Measurements from ENCODE around the gene ADGRD1.
A peak's percentile ranks its signal among the peaks of the same experiment; 100 is the strongest.

Gene ADGRD1

DNA sequence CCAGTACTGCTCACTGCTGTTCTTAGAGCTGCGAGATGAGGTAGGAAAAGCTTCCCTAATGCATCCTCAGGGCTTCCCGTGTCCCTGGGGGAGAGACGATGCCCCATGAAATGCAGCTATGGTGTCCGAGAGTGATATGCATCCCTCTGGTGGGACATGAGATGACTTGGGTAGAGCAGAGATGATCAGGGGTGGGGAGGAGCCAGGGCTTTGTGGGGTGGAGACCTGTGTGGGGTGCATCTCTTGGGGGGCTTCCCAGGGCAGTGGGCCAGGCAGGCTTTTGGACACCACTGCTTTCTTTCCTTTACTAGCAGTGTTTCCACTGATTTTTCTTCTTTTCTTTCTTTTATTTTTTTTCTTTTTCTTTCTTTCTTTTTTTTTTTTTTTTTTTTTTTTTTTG is 147.3 kb downstream of the ADGRD1 start:
- H3K9ac ChIP-seq (ENCODE audit: low read depth, low read length, poor library complexity), result no peak overlapping the region
- DNase-seq (ENCODE audit: low spot score), result no peak
- no peak overlapping the region for H2AK5ac ChIP-seq (ENCODE audit: low read depth, low read length)
- H3K4me1 ChIP-seq (ENCODE audit: control insufficient read depth in 2 of 2, insufficient read depth in 1 of 2, low read depth in 1 of 2, low read length in 2 of 2), result peaks cover 19 to 23% of the 10 kb centered on the region in 2 donors
- H2BK120ac ChIP-seq (ENCODE audit: low read depth, low read length), result no peak overlapping the region
- no peak overlapping the region for H3K4me3 ChIP-seq (ENCODE audit: low read length in 2 of 2)
- no peak overlapping the region for H3K14ac ChIP-seq (ENCODE audit: low read length)
- no peak overlapping the region for H3K23ac ChIP-seq (ENCODE audit: low read depth, low read length, poor library complexity)
- no peaks in the 10 kb centered on the region for H3K36me3 ChIP-seq (replicated peaks in 1 of 2; ENCODE audit: control insufficient read depth in 2 of 2, insufficient read depth in 2 of 2, low read length in 2 of 2)
- no peaks in the 10 kb centered on the region for H3K9me3 ChIP-seq (replicated peaks in 1 of 2; ENCODE audit: control insufficient read depth in 2 of 2, insufficient read depth in 1 of 2, low read depth in 1 of 2, low read length in 2 of 2)
- WGBS, 2 donors (ENCODE audit: extremely low coverage in 2 of 2, insufficient read length in 2 of 2, insufficient replicate concordance in 1 of 2), result no CpG with 5 or more reads among the region's 4 CpGs
- no peak overlapping the region for H2BK15ac ChIP-seq (ENCODE audit: low read length)
- H4K8ac ChIP-seq (ENCODE audit: low read depth, low read length), result no peak overlapping the region
- H3K79me1 ChIP-seq (ENCODE audit: low read depth, low read length), result no peaks in the 10 kb centered on the region
- no peak overlapping the region for H3K18ac ChIP-seq (ENCODE audit: low read length)
- peaks cover 0 to 6% (median 0%) of the 10 kb centered on the region in 3 experiments for H3K27me3 ChIP-seq (ENCODE audit: control insufficient read depth in 3 of 3, insufficient read depth in 3 of 3, low read depth in 1 of 3, low read length in 3 of 3)
- H4K91ac ChIP-seq (ENCODE audit: low read depth, low read length, poor library complexity), result no peak overlapping the region
- no peak overlapping the region for H3K27ac ChIP-seq (replicated peaks; ENCODE audit: low read length)
- no peak overlapping the region for H2BK12ac ChIP-seq (ENCODE audit: low read length)
- no peak overlapping the region for H3K4me2 ChIP-seq (ENCODE audit: insufficient read depth, low read length, poor library complexity, severe bottlenecking)
- no peak overlapping the region for H2AFZ ChIP-seq (ENCODE audit: low read length)
- H3K4ac ChIP-seq (ENCODE audit: low read length), result no peak overlapping the region
- no peak overlapping the region for H2BK5ac ChIP-seq (ENCODE audit: low read length)

DNA sequence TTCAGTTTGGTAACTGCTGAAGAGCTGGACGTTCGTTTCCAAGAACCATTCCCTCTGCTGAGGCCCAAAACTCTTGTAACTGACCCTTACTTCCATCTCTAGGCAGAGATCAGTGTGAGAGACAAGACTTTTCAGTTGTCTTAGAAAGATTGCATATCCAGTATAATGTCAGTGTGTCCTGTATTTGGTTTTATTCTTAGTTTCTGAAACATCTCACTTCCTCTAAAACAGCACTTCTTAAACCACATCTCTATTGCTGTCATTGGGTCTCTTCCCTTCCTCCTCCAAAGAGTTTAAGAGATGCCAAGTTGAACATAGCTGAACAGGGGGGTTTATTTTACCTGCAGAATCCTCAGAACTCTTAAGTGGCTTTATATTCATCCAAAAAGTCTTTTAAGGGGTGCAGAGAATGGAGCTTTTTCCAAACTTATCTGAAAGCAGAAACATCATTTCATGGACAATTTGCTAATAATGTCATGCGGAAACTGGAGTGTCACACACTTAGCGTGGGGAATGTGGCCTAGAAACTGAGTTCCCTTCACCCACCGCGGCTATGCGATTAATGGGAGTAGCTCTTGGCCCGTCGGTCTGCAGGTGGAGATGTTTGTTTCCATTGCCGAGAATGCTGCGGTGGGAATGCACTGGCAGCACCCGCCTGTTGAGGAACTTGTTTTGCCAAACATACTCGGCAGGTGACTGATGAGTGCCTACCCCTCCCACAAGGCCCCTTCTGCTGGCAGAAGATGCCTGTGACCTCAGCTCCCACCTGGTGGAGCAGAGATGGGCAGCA is 148.2 kb downstream of the ADGRD1 start:
- Histone ChIP-seq H3K4me1 (ENCODE audit: control insufficient read depth in 2 of 2, insufficient read depth in 1 of 2, low read depth in 1 of 2, low read length in 2 of 2) (peaks cover 19 to 23% of the 10 kb centered on the region in 2 donors), H3K36me3 (replicated peaks in 1 of 2; ENCODE audit: control insufficient read depth in 2 of 2, insufficient read depth in 2 of 2, low read length in 2 of 2) (no peaks in the 10 kb centered on the region), H4K8ac (ENCODE audit: low read depth, low read length) (no peak overlapping the region), H3K4me3 (ENCODE audit: low read length in 2 of 2) (no peak overlapping the region), H3K4ac (ENCODE audit: low read length) (peak overlapping the region; percentile 54), H2BK5ac (ENCODE audit: low read length) (peak overlapping the region; percentile 62), H3K23ac (ENCODE audit: low read depth, low read length, poor library complexity) (no peak overlapping the region), H2BK15ac (ENCODE audit: low read length) (peak overlapping the region; percentile 53), H2AFZ (ENCODE audit: low read length) (no peak overlapping the region), H3K4me2 (ENCODE audit: insufficient read depth, low read length, poor library complexity, severe bottlenecking) (no peak overlapping the region), H2AK5ac (ENCODE audit: low read depth, low read length) (peak overlapping the region; percentile 86), H3K9me3 (replicated peaks in 1 of 2; ENCODE audit: control insufficient read depth in 2 of 2, insufficient read depth in 1 of 2, low read depth in 1 of 2, low read length in 2 of 2) (no peaks in the 10 kb centered on the region), H2BK120ac (ENCODE audit: low read depth, low read length) (peak overlapping the region; percentile 27), H3K79me1 (ENCODE audit: low read depth, low read length) (no peaks in the 10 kb centered on the region), H3K18ac (ENCODE audit: low read length) (peak overlapping the region; percentile 97), H3K14ac (ENCODE audit: low read length) (peak overlapping the region; percentile 56), H3K27me3 (ENCODE audit: control insufficient read depth in 3 of 3, insufficient read depth in 3 of 3, low read depth in 1 of 3, low read length in 3 of 3) (peaks cover 0 to 6% (median 0%) of the 10 kb centered on the region in 3 experiments), H3K27ac (replicated peaks; ENCODE audit: low read length) (no peak overlapping the region), H3K9ac (ENCODE audit: low read depth, low read length, poor library complexity) (peak overlapping the region; percentile 14), H2BK12ac (ENCODE audit: low read length) (peak overlapping the region; percentile 3), H4K91ac (ENCODE audit: low read depth, low read length, poor library complexity) (peak overlapping the region; percentile 90)
- no CpG with 5 or more reads among the region's 13 CpGs for WGBS, 2 donors (ENCODE audit: extremely low coverage in 2 of 2, insufficient read length in 2 of 2, insufficient replicate concordance in 1 of 2)
- no peak for DNase-seq (ENCODE audit: low spot score)

DNA sequence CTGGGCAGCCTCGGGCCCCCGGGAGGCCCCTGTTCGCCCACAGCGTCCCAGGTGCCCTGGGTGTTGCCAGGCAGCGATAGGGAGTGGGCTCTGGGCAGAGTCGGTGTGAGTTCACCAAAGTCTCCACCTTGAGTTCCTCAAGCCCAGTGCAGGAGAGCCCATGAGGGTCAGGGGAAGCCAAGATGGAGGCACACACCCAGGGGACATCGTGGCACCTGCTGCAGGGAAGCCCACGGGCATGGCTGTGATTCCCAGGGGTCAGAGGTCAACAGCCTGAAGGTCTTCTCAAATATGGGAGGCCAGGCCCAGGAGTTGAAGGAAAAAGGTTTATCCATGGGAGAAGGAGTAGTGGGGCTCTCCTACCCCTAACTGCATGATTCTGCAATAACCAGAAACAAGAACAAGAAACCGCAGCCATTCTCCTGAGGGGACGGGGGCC is 148.8 kb downstream of the ADGRD1 start:
- no peak for DNase-seq (ENCODE audit: low spot score)
- no peak overlapping the region for H4K8ac ChIP-seq (ENCODE audit: low read depth, low read length)
- H2AK5ac ChIP-seq (ENCODE audit: low read depth, low read length), result peak overlapping the region; percentile 86
- no peak overlapping the region for H3K4me3 ChIP-seq (ENCODE audit: low read length in 2 of 2)
- peak overlapping the region; percentile 3 for H2BK12ac ChIP-seq (ENCODE audit: low read length)
- peaks cover 0 to 2% (median 0%) of the 10 kb centered on the region in 3 experiments for H3K27me3 ChIP-seq (ENCODE audit: control insufficient read depth in 3 of 3, insufficient read depth in 3 of 3, low read depth in 1 of 3, low read length in 3 of 3)
- no peak overlapping the region for H3K23ac ChIP-seq (ENCODE audit: low read depth, low read length, poor library complexity)
- H3K9ac ChIP-seq (ENCODE audit: low read depth, low read length, poor library complexity), result peak overlapping the region; percentile 14
- no peak overlapping the region for H3K27ac ChIP-seq (replicated peaks; ENCODE audit: low read length)
- peak overlapping the region; percentile 90 for H4K91ac ChIP-seq (ENCODE audit: low read depth, low read length, poor library complexity)
- peak overlapping the region; percentile 97 for H3K18ac ChIP-seq (ENCODE audit: low read length)
- peak overlapping the region; percentile 53 for H2BK15ac ChIP-seq (ENCODE audit: low read length)
- peak overlapping the region; percentile 27 for H2BK120ac ChIP-seq (ENCODE audit: low read depth, low read length)
- no peaks in the 10 kb centered on the region for H3K9me3 ChIP-seq (replicated peaks in 1 of 2; ENCODE audit: control insufficient read depth in 2 of 2, insufficient read depth in 1 of 2, low read depth in 1 of 2, low read length in 2 of 2)
- H3K79me1 ChIP-seq (ENCODE audit: low read depth, low read length), result no peaks in the 10 kb centered on the region
- H3K36me3 ChIP-seq (replicated peaks in 1 of 2; ENCODE audit: control insufficient read depth in 2 of 2, insufficient read depth in 2 of 2, low read length in 2 of 2), result no peaks in the 10 kb centered on the region
- H3K4me2 ChIP-seq (ENCODE audit: insufficient read depth, low read length, poor library complexity, severe bottlenecking), result no peak overlapping the region
- peaks cover 19 to 23% of the 10 kb centered on the region in 2 donors for H3K4me1 ChIP-seq (ENCODE audit: control insufficient read depth in 2 of 2, insufficient read depth in 1 of 2, low read depth in 1 of 2, low read length in 2 of 2)
- no CpG with 5 or more reads among the region's 10 CpGs for WGBS, 2 donors (ENCODE audit: extremely low coverage in 2 of 2, insufficient read length in 2 of 2, insufficient replicate concordance in 1 of 2)
- peak overlapping the region; percentile 56 for H3K14ac ChIP-seq (ENCODE audit: low read length)
- H3K4ac ChIP-seq (ENCODE audit: low read length), result peak overlapping the region; percentile 54
- H2BK5ac ChIP-seq (ENCODE audit: low read length), result peak overlapping the region; percentile 62
- H2AFZ ChIP-seq (ENCODE audit: low read length), result no peak overlapping the region

DNA sequence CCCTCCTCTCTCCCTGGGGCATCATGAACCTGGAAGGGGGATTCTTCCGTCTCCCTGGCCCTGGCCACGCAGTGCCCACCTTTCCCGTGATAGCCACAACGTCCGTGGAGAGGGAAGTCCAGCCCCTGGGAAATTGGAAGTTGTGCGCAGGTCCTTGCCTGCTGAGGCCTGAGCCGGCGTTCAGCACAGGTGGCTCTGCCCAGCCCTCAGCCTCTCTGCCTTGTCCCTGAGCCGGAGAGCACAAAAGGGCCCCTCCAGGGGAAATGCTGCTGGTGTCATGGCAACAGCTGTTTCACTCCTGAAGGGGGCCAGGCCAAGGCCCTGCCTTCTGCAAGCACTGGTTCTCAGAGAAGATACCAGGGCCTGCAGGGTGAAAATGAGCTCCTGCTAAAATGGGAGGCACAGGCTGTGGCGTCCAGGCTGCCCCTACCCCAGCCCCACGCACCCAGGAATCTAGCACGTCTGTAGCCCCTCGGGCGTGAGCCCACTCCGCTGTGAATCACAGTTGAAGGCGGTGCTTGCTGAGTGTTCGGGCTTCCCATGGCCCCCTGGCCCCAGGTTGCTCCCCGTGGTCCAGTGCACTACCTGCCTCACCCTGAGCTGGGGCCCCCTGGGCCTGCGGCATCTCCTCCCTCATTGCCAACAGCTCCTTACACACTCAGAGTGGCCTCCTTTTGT is 149.4 kb downstream of the ADGRD1 start:
- DNase-seq (ENCODE audit: low spot score), result peak; percentile 20
- peak overlapping the region; percentile 60 for H3K27ac ChIP-seq (replicated peaks; ENCODE audit: low read length)
- WGBS, 2 donors (ENCODE audit: extremely low coverage in 2 of 2, insufficient read length in 2 of 2, insufficient replicate concordance in 1 of 2), result no CpG with 5 or more reads among the region's 19 CpGs

More for the DNA sequence above, 149.4 kb downstream of the ADGRD1 start:
- Histone ChIP-seq H4K8ac (ENCODE audit: low read depth, low read length) (peak overlapping the region; percentile 88), H3K4me3 (ENCODE audit: low read length in 2 of 2) (no peak overlapping the region), H2AK5ac (ENCODE audit: low read depth, low read length) (peak overlapping the region; percentile 97), H3K14ac (ENCODE audit: low read length) (peak overlapping the region; percentile 61), H3K4me2 (ENCODE audit: insufficient read depth, low read length, poor library complexity, severe bottlenecking) (no peak overlapping the region), H2BK5ac (ENCODE audit: low read length) (peak overlapping the region; percentile 93), H3K4me1 (ENCODE audit: control insufficient read depth in 2 of 2, insufficient read depth in 1 of 2, low read depth in 1 of 2, low read length in 2 of 2) (peaks cover 19 to 23% of the 10 kb centered on the region in 2 donors), H2BK15ac (ENCODE audit: low read length) (peak overlapping the region; percentile 53), H3K18ac (ENCODE audit: low read length) (peak overlapping the region; percentile 97), H3K36me3 (replicated peaks in 1 of 2; ENCODE audit: control insufficient read depth in 2 of 2, insufficient read depth in 2 of 2, low read length in 2 of 2) (no peaks in the 10 kb centered on the region), H3K9ac (ENCODE audit: low read depth, low read length, poor library complexity) (peak overlapping the region; percentile 9), H2BK12ac (ENCODE audit: low read length) (peak overlapping the region; percentile 24), H3K27me3 (ENCODE audit: control insufficient read depth in 3 of 3, insufficient read depth in 3 of 3, low read depth in 1 of 3, low read length in 3 of 3) (no peaks in the 10 kb centered on the region), H3K9me3 (replicated peaks in 1 of 2; ENCODE audit: control insufficient read depth in 2 of 2, insufficient read depth in 1 of 2, low read depth in 1 of 2, low read length in 2 of 2) (no peaks in the 10 kb centered on the region), H3K4ac (ENCODE audit: low read length) (peak overlapping the region; percentile 29), H2BK120ac (ENCODE audit: low read depth, low read length) (peak overlapping the region; percentile 85), H3K23ac (ENCODE audit: low read depth, low read length, poor library complexity) (no peak overlapping the region), H3K79me1 (ENCODE audit: low read depth, low read length) (no peaks in the 10 kb centered on the region), H4K91ac (ENCODE audit: low read depth, low read length, poor library complexity) (peak overlapping the region; percentile 86), H2AFZ (ENCODE audit: low read length) (peak overlapping the region; percentile 76)

Measured in neuronal stem cell (in vitro differentiated cells).